Duodenal mucosa (tissue), 2 donors: ENCODE measurements around the gene HTRA2.

Experiments used
- H3K27ac ChIP-seq: one replicate; pipeline ENCODE4 v1.7.0; 2013; ENCODE audit warnings: low read depth, low read length
- H3K27me3 ChIP-seq, 2 donors: one replicate each; pipeline ENCODE4 v1.7.0; 2013; ENCODE audit warnings: low read length in 2 of 2, control low read depth in 1 of 2; ENCODE audit not compliant: insufficient read depth in 2 of 2, control insufficient read depth in 1 of 2
- H3K36me3 ChIP-seq, 2 donors: one replicate each; pipeline ENCODE4 v1.7.0; 2013; ENCODE audit warnings: low read length in 2 of 2, control low read depth in 1 of 2; ENCODE audit not compliant: insufficient read depth in 2 of 2, control insufficient read depth in 1 of 2
- H3K4me1 ChIP-seq, 2 donors: one replicate each; pipeline ENCODE4 v1.7.0; 2013; ENCODE audit warnings: low read length in 2 of 2, control low read depth in 1 of 2; ENCODE audit not compliant: insufficient read depth in 2 of 2, control insufficient read depth in 1 of 2
- H3K4me3 ChIP-seq, 2 donors: one replicate each; pipeline ENCODE4 v1.7.0; 2013; ENCODE audit warnings: low read length in 2 of 2, low read depth in 1 of 2
- H3K9ac ChIP-seq, 2 donors: one replicate each; pipeline ENCODE4 v1.7.0; 2013; ENCODE audit warnings: low read length in 2 of 2, low read depth in 1 of 2
- H3K9me3 ChIP-seq, 2 donors: one replicate each; pipeline ENCODE4 v1.7.0; 2013; ENCODE audit warnings: low read length in 2 of 2, control low read depth in 1 of 2; ENCODE audit not compliant: control insufficient read depth in 1 of 2

HTRA2 gene

DNA sequence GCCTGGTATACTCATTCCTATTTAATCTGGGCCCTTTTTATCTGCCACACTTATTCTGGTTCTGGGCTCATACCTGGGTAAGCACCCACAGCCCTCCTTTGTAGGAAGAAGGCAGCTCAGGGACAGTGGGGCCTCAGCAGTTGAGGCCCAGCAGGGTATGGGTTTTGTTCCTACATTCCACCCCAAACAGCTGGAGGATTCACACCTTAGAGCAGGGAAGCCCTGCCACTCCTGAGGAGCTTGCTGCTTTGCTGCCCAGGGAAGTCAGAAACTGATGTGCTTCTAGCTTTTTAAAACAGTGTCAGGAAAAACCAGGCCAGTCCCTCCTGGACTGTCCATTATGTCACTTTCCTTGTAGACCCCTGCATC lies 29.2 kb upstream of the HTRA2 start:
- Histone ChIP-seq H3K9me3 (no peaks in the 10 kb centered on the region), H3K9ac (no peak overlapping the region), H3K4me3 (no peak overlapping the region), H3K4me1 (peaks cover 51 to 62% of the 10 kb centered on the region in 2 donors), H3K36me3 (peaks cover 0 to 7% of the 10 kb centered on the region in 2 donors), H3K27ac (no peak overlapping the region), H3K27me3 (peaks cover 0 to 12% of the 10 kb centered on the region in 2 donors)

DNA sequence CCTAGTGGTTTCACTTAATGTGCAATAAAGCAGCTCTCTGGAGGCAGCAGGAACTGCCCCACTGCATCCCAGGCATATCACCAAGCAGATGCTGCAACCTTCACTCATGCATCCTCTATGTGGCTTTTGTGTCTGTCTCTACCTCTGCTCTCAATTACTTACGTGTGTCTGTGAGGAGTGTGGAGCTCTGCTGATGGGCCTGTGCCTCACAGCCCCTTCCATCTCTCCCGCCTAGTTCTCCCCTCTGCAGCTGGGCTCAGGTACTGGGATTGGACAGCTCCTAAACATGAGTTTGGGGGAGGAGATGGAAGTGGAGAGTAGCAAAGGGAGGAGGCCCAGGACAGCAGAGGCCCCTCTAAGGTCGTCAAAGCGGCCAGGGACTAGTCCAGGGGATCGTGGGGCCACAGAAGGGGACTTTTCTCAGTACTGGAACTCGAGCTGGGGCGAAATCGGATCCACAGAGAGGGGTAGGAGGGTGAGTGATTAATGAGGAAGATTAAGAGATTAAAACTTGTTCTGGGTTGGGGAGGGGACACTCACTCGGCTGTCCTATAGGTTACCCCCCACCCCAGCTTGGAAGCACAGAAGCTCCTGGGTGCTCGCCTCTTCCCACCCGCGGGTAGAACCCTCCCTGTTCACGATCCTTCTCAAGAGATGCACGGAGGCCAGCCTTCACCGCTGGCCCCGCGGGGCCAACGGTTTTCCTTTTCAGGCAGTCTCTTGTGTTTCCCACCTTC lies 28.2 kb upstream of the HTRA2 start:
- no peak overlapping the region for H3K27ac ChIP-seq
- peaks cover 0 to 12% of the 10 kb centered on the region in 2 donors for H3K27me3 ChIP-seq
- peak overlapping the region in 1 of 2 donors; percentile 15 for H3K9ac ChIP-seq
- no peaks in the 10 kb centered on the region for H3K9me3 ChIP-seq
- H3K4me3 ChIP-seq = peak overlapping the region; percentile 88 to 94
- peaks cover 58 to 71% of the 10 kb centered on the region in 2 donors for H3K4me1 ChIP-seq
- peaks cover 0 to 11% of the 10 kb centered on the region in 2 donors for H3K36me3 ChIP-seq

DNA sequence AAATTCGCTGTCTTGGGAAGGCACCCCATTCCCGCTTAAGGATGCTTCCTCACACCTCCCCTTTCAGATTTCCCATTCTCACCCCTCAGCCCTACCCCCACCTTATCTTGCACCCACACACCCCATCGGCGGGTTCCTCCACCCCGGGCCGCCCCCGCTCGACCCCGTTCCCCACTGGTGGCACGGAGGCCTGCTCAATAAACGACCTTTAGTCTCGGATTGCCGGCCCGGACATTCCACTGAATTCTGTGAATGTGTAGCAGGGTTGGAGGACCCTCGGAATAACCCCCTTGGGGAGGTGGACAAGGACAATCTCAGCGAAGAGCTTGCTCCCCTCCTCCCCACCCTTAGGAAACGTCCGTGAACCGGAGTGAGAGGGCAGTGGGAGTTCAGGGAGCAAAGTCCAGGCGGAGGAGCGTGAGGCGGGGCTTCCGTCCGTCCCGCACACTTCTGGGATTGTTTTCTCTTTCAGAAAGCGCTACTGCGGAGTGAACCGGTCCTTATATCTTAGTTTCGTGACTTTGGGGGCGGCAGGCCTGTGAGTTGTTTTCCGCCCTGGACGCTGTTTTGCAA lies 27.5 kb upstream of the HTRA2 start:
- peaks cover 0 to 11% of the 10 kb centered on the region in 2 donors for H3K36me3 ChIP-seq
- H3K27me3 ChIP-seq = peaks cover 0 to 12% of the 10 kb centered on the region in 2 donors
- no peaks in the 10 kb centered on the region for H3K9me3 ChIP-seq
- peak overlapping the region; percentile 88 for H3K27ac ChIP-seq
- peaks cover 62 to 74% of the 10 kb centered on the region in 2 donors for H3K4me1 ChIP-seq
- peak overlapping the region; percentile 88 to 94 for H3K4me3 ChIP-seq
- peak overlapping the region; percentile 92 to 98 for H3K9ac ChIP-seq

DNA sequence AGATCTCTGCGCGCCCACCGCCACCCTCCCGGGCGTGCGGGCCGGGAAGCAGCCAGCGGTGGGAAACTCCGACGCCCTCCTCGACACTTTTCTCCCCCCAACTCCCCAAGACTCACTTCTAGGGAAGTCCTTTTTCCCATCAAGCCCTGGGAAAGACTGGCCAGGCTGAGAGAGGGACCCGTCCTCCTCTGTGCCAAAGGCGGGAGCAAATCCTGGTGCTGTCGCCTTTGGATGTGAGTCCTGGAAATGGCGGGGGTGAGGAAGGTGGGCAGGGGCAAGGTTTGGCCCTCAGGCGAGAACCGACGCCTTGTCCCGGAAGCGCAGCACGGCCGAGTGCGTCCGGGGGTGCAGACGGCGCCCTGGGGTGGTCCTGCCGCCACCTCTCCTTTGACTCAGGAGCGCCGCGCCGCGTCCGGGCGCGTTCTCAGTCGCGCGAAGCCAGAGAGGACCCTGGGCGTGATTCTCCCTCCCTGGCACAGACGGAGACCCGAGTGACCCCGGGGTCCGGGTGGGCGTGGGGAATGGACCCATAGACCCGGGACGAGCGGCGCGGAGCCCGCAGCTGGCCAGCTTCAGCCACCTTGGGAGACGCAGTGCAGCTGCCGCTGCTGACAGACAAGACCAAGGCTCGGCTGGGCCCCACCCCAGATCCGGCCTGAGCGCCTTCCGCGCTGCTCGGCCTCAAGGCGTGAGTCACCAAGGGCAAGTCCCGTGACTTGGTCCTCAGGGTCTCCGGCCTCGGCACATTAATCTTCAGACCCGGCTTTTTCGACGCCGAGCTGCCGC lies 26.8 kb upstream of the HTRA2 start:
- Histone ChIP-seq H3K4me3 (peak overlapping the region; percentile 88 to 94), H3K9ac (peak overlapping the region; percentile 92 to 98), H3K36me3 (peaks cover 0 to 11% of the 10 kb centered on the region in 2 donors), H3K9me3 (no peaks in the 10 kb centered on the region), H3K4me1 (peaks cover 62 to 67% of the 10 kb centered on the region in 2 donors), H3K27me3 (peaks cover 0 to 12% of the 10 kb centered on the region in 2 donors), H3K27ac (peak overlapping the region; percentile 88)

DNA sequence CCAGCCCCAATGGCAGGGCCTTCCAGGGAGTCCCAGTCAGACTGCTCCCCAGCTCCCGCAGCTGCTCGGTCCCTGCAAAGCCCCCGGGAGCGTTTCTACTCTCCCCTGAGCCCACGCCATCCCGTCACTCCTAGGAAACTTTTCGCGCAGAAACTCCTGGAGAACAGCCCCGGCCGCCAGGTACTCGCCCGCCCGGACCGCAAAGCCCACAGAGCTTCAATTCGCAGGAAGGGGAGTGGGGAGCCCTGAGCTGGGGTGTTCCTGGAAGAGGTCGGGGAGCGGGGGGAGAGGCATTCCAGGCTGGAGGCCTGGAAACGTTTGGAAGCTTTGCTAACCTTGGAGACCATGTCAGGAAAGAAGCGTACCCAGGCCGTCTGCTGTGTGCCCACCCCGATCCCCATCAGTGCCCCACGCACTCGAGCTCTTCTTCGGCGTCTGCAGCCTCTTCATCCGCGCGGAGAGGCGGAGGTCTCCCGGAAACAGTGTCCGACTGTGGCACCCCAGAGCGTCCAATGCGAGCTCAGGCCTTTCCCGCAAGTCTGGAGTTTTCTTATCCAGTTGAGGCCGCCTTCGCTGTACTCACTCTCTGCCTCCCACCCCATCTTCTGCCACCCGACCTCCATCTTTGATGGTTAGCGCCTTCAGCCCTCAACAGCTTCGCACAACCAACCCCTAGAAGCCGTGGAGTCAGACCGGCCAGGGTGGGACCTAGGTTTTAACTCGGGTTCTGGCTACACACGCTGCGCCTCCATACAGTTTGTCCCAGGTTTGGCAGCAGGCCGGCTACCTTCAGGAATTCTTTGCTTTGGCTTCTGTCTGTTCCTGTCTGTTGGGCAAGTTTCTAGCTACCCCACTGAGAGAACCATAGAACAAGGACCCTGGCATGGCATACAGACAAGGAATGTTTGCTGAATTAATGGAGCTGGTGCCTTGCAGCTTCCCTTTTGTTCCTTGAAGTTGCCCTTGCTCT lies 25.9 kb upstream of the HTRA2 start:
- Histone ChIP-seq H3K4me1 (peaks cover 61 to 64% of the 10 kb centered on the region in 2 donors), H3K9me3 (no peaks in the 10 kb centered on the region), H3K4me3 (peak overlapping the region; percentile 88 to 94), H3K9ac (peak overlapping the region; percentile 92 to 98), H3K36me3 (peaks cover 0 to 11% of the 10 kb centered on the region in 2 donors), H3K27ac (peak overlapping the region; percentile 81), H3K27me3 (peaks cover 0 to 13% of the 10 kb centered on the region in 2 donors)

DNA sequence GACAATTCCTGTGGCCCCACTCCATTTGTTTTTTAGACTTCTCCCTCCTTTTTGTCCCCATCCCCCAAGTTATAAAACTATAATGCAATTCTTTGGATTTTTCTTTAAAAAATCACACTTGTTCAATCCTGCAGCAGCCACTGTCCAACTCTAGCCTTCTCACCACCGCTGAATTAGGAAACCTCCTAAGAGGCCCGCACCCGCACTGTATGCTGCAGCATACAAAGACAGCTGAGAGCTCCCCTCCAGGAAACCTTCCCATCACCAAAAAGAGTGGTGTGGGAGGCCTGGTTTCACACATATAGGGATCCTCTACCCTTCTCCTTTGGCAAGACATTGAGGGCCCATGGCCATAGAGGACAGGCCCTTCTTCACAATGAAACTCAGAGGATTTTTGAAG lies 25.1 kb upstream of the HTRA2 start:
- H3K27ac ChIP-seq = no peak overlapping the region
- H3K9ac ChIP-seq = no peak overlapping the region
- H3K9me3 ChIP-seq = no peaks in the 10 kb centered on the region
- H3K4me3 ChIP-seq = peak overlapping the region; percentile 88 to 94
- peaks cover 57 to 58% of the 10 kb centered on the region in 2 donors for H3K4me1 ChIP-seq
- H3K27me3 ChIP-seq = peaks cover 0 to 14% of the 10 kb centered on the region in 2 donors
- H3K36me3 ChIP-seq = peaks cover 0 to 11% of the 10 kb centered on the region in 2 donors

DNA sequence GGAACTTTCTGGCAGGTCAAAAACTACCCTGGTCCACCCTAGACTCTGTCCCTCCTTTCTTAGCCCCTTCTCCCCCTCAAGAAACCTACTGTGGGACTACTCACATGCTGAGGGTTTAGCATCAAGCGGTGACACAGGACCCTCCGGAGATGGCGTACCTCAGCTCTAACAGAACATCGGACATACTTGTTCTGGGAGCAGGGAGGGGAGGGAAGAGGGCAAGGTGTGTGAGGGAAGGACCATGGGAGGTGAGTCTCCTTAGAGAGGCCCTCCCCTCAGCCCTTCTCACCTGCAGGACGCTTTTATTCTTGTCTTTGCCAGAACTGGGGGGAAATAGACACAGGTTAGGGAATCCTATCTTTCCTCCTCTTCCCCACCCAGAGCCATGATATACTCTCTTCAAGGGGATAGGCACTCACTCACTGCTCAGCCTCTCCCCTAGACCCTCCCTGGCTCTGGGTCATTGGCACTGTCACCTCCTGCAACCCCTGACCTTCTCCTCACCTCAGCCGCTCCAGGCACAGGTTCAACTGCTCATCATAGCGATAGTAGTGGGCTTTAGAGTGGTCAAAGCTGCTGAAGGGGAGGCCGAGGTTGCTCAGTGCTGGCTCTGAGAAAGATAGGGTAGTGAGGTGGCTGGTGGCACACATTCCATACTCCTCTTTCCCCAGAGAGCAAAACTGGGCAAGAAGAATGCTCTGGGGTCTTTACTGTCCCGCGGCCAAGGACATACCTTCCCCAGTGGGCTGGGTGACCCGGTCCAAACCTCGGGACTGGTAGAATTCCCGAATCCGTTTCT lies 24.1 kb upstream of the HTRA2 start:
- Histone ChIP-seq H3K27ac (no peak overlapping the region), H3K4me1 (peaks cover 46 to 49% of the 10 kb centered on the region in 2 donors), H3K9ac (peak overlapping the region in 1 of 2 donors; percentile 43), H3K36me3 (peaks cover 0 to 11% of the 10 kb centered on the region in 2 donors), H3K9me3 (no peaks in the 10 kb centered on the region), H3K4me3 (peak overlapping the region; percentile 33 to 43), H3K27me3 (peaks cover 0 to 17% of the 10 kb centered on the region in 2 donors)

DNA sequence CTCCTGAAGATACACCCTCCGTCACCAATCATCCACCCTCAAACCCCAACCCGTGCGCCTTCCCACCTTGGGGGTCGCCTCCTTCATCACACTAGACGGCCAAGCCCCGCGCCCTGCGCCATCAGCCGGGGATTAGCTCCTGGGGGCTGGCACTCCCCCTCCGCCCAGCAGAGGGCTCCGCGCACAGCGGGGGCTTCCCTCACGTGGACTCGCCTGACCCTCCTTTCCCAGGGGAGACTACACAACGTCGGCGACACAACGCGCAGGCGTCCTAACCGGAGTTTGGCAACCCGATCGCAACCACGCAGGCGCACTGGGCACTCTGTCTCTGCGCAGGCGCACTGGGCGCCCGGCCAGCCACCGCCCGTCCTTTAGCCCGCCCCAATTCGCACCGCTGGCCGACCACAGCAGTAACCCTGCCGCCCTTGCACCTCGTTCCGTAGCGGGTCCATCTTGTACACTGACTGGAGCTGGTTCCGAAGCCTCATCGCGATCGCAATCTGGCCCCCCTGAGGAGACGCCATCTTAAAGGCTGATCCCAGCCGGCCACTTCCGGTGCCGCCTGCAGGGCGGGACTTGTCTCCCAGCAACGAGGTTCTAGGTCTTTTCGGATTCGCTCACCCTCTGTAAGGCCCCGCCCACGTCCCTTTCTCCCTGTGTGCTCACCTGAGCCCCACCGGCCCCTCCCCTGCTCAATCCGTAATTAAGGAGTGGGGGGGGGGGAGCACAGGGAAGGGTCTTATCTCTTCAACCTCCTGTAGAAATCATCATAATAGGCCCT lies 22.4 kb upstream of the HTRA2 start, which contains the start of gene PCGF1:
Gene PCGF1 (minus strand): TSS at position 551 of the 781 bp plus-strand sequence. CDS start 27 bp downstream, at position 524.
- H3K4me3 ChIP-seq = peak within 1 kb of the TSS; percentile 94 to 98
- H3K27ac ChIP-seq = peak within 1 kb of the TSS; percentile 100
- H3K27me3 ChIP-seq = peaks cover 9 to 32% of the 10 kb centered on the region in 2 donors
- no peaks in the 10 kb centered on the region for H3K9me3 ChIP-seq
- H3K9ac ChIP-seq = peak within 1 kb of the TSS; percentile 89 to 100
- H3K4me1 ChIP-seq = peaks cover 36 to 38% of the 10 kb centered on the region in 2 donors
- H3K36me3 ChIP-seq = peaks cover 0 to 11% of the 10 kb centered on the region in 2 donors
